ENCODE results near the gene HOXA3. TPM values are rescaled to one million over a fixed set of nuclear protein-coding genes. Genes with fewer than 3 reads are reported as not detected.

HOXA3 gene
- polyA plus RNA-seq, 3 donors: not detected

- Mint-ChIP-seq H3K4me3 (peak overlapping the region in 1 of 2 donors; percentile 12), H3K4me1 (peaks cover 35% of the 10 kb centered on the region), H3K27ac (no peak overlapping the region), H3K27me3 (ENCODE audit: low read depth in 3 of 3) (peaks cover 14 to 35% (median 17%) of the 10 kb centered on the region in 3 donors), H3K36me3 (peaks cover 0 to 2% of the 10 kb centered on the region in 2 donors), H3K9me3 (peaks cover 1 to 13% (median 3%) of the 10 kb centered on the region in 7 donors)
- Histone ChIP-seq H3K9ac (ENCODE audit: insufficient read depth, low read length, poor library complexity, severe bottlenecking) (no peak overlapping the region), H3K4me2 (replicated peaks; ENCODE audit: extremely low read depth, low read length, poor library complexity, severe bottlenecking) (no peak overlapping the region), H3K27ac (ENCODE audit: low read depth in 1 of 2, low read length in 2 of 2) (no peak overlapping the region), H2AFZ (ENCODE audit: insufficient read depth, low read depth, low read length, poor library complexity, severe bottlenecking) (no peak overlapping the region), H3K79me2 (ENCODE audit: insufficient read depth, low read length) (no peaks in the 10 kb centered on the region), H3K9me3 (replicated peaks in 1 of 2; ENCODE audit: control insufficient read depth in 1 of 2, insufficient read depth in 1 of 2, low read length in 2 of 2) (no peaks in the 10 kb centered on the region), H3K4me1 (ENCODE audit: control insufficient read depth in 1 of 2, insufficient read depth in 2 of 2, low read length in 2 of 2) (peaks cover 16 to 28% of the 10 kb centered on the region in 2 donors), H3K27me3 (ENCODE audit: control insufficient read depth in 2 of 2, insufficient read depth in 2 of 2, low read length in 2 of 2) (peaks cover 12 to 36% of the 10 kb centered on the region in 2 donors), H3K36me3 (replicated peaks in 1 of 2; ENCODE audit: control insufficient read depth in 1 of 2, insufficient read depth in 2 of 2, low read length in 2 of 2) (no peaks in the 10 kb centered on the region), H4K20me1 (ENCODE audit: insufficient read depth, low read length) (no peaks in the 10 kb centered on the region), H3K4me3 (replicated peaks in 1 of 3; ENCODE audit: low read depth in 2 of 3, low read length in 3 of 3) (no peak overlapping the region)
- DNase-seq: no peak
- intact Hi-C loops (cut with micrococcal nuclease): no loop called here
- no CpG with 5 or more reads among the region's 2 CpGs for WGBS (ENCODE audit: insufficient coverage)
- TF ChIP-seq CTCF (IDR thresholded peaks at IDR 0.05): no peak
These were observed 14.6 kb downstream of the HOXA3 start for GRCh38 chr7:27137640-27138315.

- Histone ChIP-seq H3K4me3 (replicated peaks in 1 of 3; ENCODE audit: low read depth in 2 of 3, low read length in 3 of 3) (no peak overlapping the region), H4K20me1 (ENCODE audit: insufficient read depth, low read length) (no peaks in the 10 kb centered on the region), H3K9me3 (replicated peaks in 1 of 2; ENCODE audit: control insufficient read depth in 1 of 2, insufficient read depth in 1 of 2, low read length in 2 of 2) (no peaks in the 10 kb centered on the region), H3K27me3 (ENCODE audit: control insufficient read depth in 2 of 2, insufficient read depth in 2 of 2, low read length in 2 of 2) (peaks cover 12 to 25% of the 10 kb centered on the region in 2 donors), H3K4me2 (replicated peaks; ENCODE audit: extremely low read depth, low read length, poor library complexity, severe bottlenecking) (no peak overlapping the region), H3K27ac (ENCODE audit: low read depth in 1 of 2, low read length in 2 of 2) (no peak overlapping the region), H3K4me1 (ENCODE audit: control insufficient read depth in 1 of 2, insufficient read depth in 2 of 2, low read length in 2 of 2) (peaks cover 16 to 36% of the 10 kb centered on the region in 2 donors), H3K79me2 (ENCODE audit: insufficient read depth, low read length) (no peaks in the 10 kb centered on the region), H3K36me3 (replicated peaks in 1 of 2; ENCODE audit: control insufficient read depth in 1 of 2, insufficient read depth in 2 of 2, low read length in 2 of 2) (no peaks in the 10 kb centered on the region), H2AFZ (ENCODE audit: insufficient read depth, low read depth, low read length, poor library complexity, severe bottlenecking) (no peak overlapping the region), H3K9ac (ENCODE audit: insufficient read depth, low read length, poor library complexity, severe bottlenecking) (no peak overlapping the region)
- peaks cover 0 to 2% of the 10 kb centered on the region in 2 donors for H3K36me3 Mint-ChIP-seq
- WGBS (ENCODE audit: insufficient coverage): 0% methylated on average over 2 of the region's 2 CpGs
- TF ChIP-seq CTCF (IDR thresholded peaks at IDR 0.05): no peak
- H3K9me3 Mint-ChIP-seq: peaks cover 0 to 9% (median 1%) of the 10 kb centered on the region in 7 donors
- intact Hi-C loops (cut with micrococcal nuclease): loop anchor here in 1 of 2 donors (2.0 kb wide), 1 partner anchor 38 kb away; no protein-coding TSS in a partner anchor
- H3K27ac Mint-ChIP-seq: no peak overlapping the region
- H3K27me3 Mint-ChIP-seq (ENCODE audit: low read depth in 3 of 3): peaks cover 6 to 24% (median 10%) of the 10 kb centered on the region in 3 donors
- peak in 2 of 3 donors; percentile 54 to 86 for DNase-seq
- H3K4me1 Mint-ChIP-seq: peaks cover 41% of the 10 kb centered on the region
- peak overlapping the region in 1 of 2 donors; percentile 22 for H3K4me3 Mint-ChIP-seq
These were observed 18.0 kb downstream of the HOXA3 start for GRCh38 chr7:27134392-27134791.

Data from CD14-positive monocyte (primary cell).